HepG2 (cell line): ENCODE measurements around the gene OSER1. TPM values are rescaled to one million over a fixed set of nuclear protein-coding genes. Genes with fewer than 3 reads are reported as not detected.

ENCODE experiments used
- AGO1 ChIP-seq: fragments of 200-400 bp; formaldehyde crosslinking; IDR thresholded peaks from 2 replicates; pipeline ENCODE4 v1.6.1; 2017; ENCODE audit warnings: mild to moderate bottlenecking, low read depth, low read length, moderate library complexity; ENCODE audit not compliant: poor library complexity, severe bottlenecking
- CREB1 ChIP-seq, 2 experiments: fragments of 450-650 bp in 1 of 2; IDR thresholded peaks; 2 replicates each; pipeline ENCODE4 v1.6.1; 2016 to 2017; ENCODE audit warnings: control low read depth in 1 of 2, mild to moderate bottlenecking in 1 of 2, missing compliant biosample characterization in 1 of 2, missing genetic modification characterization in 1 of 2
- FOXK1 ChIP-seq: sonication (generic); formaldehyde crosslinking; IDR thresholded peaks from 2 replicates; pipeline ENCODE4 v1.4.0; 2020; ENCODE audit warnings: low read depth, missing genetic modification reagents, borderline replicate concordance
- IRF9 ChIP-seq: sonication (generic); formaldehyde crosslinking; IDR thresholded peaks from 2 replicates; pipeline ENCODE4 v1.8.0; 2022; ENCODE audit warnings: missing genetic modification reagents, mild to moderate bottlenecking, borderline replicate concordance
- KDM1A ChIP-seq: IDR thresholded peaks from 2 replicates; pipeline ENCODE4 v1.6.1; 2016; ENCODE audit warnings: missing compliant biosample characterization
- MIER3 ChIP-seq: IDR thresholded peaks from 2 replicates; pipeline ENCODE4 v1.6.1; 2016; ENCODE audit warnings: missing compliant biosample characterization, borderline replicate concordance
- RFXAP ChIP-seq: sonication (generic); formaldehyde crosslinking; IDR thresholded peaks from 2 replicates; pipeline ENCODE4 v1.4.0; 2020; ENCODE audit warnings: missing genetic modification reagents, borderline replicate concordance
- TCF7L2 ChIP-seq: IDR thresholded peaks from 2 replicates; pipeline ENCODE4 v1.6.1; 2011; ENCODE audit warnings: mild to moderate bottlenecking, low read depth, low read length, moderate library complexity
- ZBTB14 ChIP-seq: sonication (generic); formaldehyde crosslinking; IDR thresholded peaks from 2 replicates; pipeline ENCODE4 v1.4.0; 2020; ENCODE audit warnings: missing genetic modification reagents
- ZNF234 ChIP-seq: sonication (generic); formaldehyde crosslinking; conservative IDR thresholded peaks from 2 replicates; pipeline ENCODE4 v1.5.1; 2020; ENCODE audit warnings: mild to moderate bottlenecking, missing genetic modification reagents
- ZNF580 ChIP-seq: IDR thresholded peaks from 2 replicates; pipeline ENCODE4 v1.6.1; 2016; ENCODE audit warnings: low read depth, borderline replicate concordance
- ZNF780A ChIP-seq: sonication (generic); formaldehyde crosslinking; IDR thresholded peaks from 2 replicates; pipeline ENCODE4 v1.8.0; 2022; ENCODE audit warnings: mild to moderate bottlenecking, missing genetic modification reagents, moderate library complexity
- polyA plus RNA-seq, 8 experiments: library from polyadenylated mRNA; depleted of rRNA in 3 of 8; stranded (reverse) in 7 of 8; unstranded in 1 of 8; fragments of >200 nt; fragmentation: Illumina TruSeq in 4 of 8; extraction: Trizol in 4 of 8; gene quantifications; 2 replicates each; pipeline versions ENCODE4 v1.2.1 to v1.2.3, GENCODE V29; 2011 to 2016; ENCODE audit warnings: low read depth in 4 of 8, missing spikeins in 1 of 8, mixed read lengths in 1 of 8; ENCODE audit not compliant: insufficient read depth in 1 of 8
- total RNA-seq, 5 experiments: library from RNA; depleted of rRNA; stranded (reverse); fragments of >200 nt; fragmentation: Illumina TruSeq; extraction: Trizol; gene quantifications; 2 replicates each; pipeline ENCODE4 v1.2.3, GENCODE V29; 2016; ENCODE audit warnings: low read depth in 1 of 5
- TF ChIP-seq, protein P1 (sequence below): IDR thresholded peaks from 2 replicates; pipeline ENCODE4 v1.6.1; 2016; ENCODE audit warnings: mild to moderate bottlenecking
- TF ChIP-seq, protein P2 (sequence below): sonication (generic); formaldehyde crosslinking; IDR thresholded peaks from 2 replicates; pipeline ENCODE4 v1.4.0; 2020; ENCODE audit warnings: missing genetic modification reagents
- TF ChIP-seq, protein P3 (sequence below): sonication (generic); formaldehyde crosslinking; IDR thresholded peaks from 2 replicates; pipeline ENCODE4 v1.8.0; 2022; ENCODE audit warnings: missing genetic modification reagents, mild to moderate bottlenecking, inconsistent platforms, borderline replicate concordance

OSER1 gene
- total and polyA plus RNA-seq, 2 of the 13 experiments (the other 11 are each of a cell fraction or from before 2014, with no cell fraction given) = 71.2 to 71.5 TPM

- TF ChIP-seq IRF9 (CRISPR knock-in tag) (no peak), ZNF234 (CRISPR knock-in tag) (no peak), AGO1 (no peak), TCF7L2 (no peak), ZNF580 (CRISPR knock-in tag) (peak; percentile 33; the same call in 1 of the 2 replicates), MIER3 (CRISPR knock-in tag) (peak; percentile 52; the same call in 1 of the 2 replicates), FOXK1 (no peak), ZNF780A (CRISPR knock-in tag) (0 out of 2 replicates have a peak, but pooled peaks have one; percentile 14), KDM1A (CRISPR knock-in tag) (no peak), RFXAP (peak; percentile 22; the same call in 1 of the 2 replicates), CREB1 (IDR thresholded peaks at IDR 0.05) (no peak), CREB1 (CRISPR knock-in tag; IDR thresholded peaks at IDR 0.05) (no peak), ZBTB14 (CRISPR knock-in tag) (no peak)
- TF ChIP-seq, protein P1, sequence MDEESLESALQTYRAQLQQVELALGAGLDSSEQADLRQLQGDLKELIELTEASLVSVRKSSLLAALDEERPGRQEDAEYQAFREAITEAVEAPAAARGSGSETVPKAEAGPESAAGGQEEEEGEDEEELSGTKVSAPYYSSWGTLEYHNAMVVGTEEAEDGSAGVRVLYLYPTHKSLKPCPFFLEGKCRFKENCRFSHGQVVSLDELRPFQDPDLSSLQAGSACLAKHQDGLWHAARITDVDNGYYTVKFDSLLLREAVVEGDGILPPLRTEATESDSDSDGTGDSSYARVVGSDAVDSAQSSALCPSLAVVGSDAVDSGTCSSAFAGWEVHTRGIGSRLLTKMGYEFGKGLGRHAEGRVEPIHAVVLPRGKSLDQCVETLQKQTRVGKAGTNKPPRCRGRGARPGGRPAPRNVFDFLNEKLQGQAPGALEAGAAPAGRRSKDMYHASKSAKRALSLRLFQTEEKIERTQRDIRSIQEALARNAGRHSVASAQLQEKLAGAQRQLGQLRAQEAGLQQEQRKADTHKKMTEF = no peak
- TF ChIP-seq, protein P2, sequence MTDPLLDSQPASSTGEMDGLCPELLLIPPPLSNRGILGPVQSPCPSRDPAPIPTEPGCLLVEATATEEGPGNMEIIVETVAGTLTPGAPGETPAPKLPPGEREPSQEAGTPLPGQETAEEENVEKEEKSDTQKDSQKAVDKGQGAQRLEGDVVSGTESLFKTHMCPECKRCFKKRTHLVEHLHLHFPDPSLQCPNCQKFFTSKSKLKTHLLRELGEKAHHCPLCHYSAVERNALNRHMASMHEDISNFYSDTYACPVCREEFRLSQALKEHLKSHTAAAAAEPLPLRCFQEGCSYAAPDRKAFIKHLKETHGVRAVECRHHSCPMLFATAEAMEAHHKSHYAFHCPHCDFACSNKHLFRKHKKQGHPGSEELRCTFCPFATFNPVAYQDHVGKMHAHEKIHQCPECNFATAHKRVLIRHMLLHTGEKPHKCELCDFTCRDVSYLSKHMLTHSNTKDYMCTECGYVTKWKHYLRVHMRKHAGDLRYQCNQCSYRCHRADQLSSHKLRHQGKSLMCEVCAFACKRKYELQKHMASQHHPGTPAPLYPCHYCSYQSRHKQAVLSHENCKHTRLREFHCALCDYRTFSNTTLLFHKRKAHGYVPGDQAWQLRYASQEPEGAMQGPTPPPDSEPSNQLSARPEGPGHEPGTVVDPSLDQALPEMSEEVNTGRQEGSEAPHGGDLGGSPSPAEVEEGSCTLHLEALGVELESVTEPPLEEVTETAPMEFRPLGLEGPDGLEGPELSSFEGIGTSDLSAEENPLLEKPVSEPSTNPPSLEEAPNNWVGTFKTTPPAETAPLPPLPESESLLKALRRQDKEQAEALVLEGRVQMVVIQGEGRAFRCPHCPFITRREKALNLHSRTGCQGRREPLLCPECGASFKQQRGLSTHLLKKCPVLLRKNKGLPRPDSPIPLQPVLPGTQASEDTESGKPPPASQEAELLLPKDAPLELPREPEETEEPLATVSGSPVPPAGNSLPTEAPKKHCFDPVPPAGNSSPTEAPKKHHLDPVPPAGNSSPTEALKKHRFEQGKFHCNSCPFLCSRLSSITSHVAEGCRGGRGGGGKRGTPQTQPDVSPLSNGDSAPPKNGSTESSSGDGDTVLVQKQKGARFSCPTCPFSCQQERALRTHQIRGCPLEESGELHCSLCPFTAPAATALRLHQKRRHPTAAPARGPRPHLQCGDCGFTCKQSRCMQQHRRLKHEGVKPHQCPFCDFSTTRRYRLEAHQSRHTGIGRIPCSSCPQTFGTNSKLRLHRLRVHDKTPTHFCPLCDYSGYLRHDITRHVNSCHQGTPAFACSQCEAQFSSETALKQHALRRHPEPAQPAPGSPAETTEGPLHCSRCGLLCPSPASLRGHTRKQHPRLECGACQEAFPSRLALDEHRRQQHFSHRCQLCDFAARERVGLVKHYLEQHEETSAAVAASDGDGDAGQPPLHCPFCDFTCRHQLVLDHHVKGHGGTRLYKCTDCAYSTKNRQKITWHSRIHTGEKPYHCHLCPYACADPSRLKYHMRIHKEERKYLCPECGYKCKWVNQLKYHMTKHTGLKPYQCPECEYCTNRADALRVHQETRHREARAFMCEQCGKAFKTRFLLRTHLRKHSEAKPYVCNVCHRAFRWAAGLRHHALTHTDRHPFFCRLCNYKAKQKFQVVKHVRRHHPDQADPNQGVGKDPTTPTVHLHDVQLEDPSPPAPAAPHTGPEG (CRISPR knock-in tag) = no peak
- TF ChIP-seq, protein P3, sequence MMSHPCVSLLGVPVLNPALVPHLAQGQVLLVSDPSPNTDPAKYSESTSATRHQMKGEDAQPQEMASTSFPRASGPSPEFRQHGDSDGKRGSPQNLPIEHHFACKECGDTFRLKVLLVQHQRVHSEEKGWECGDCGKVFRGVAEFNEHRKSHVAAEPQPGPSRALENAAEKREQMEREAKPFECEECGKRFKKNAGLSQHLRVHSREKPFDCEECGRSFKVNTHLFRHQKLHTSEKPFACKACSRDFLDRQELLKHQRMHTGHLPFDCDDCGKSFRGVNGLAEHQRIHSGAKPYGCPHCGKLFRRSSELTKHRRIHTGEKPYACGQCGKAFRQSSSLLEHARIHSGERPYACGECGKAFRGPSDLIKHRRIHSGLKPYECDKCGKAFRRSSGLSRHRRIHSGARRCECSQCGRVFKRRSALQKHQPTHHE = no peak
Observed at GRCh38 chr20:44215125-44215524, 4.6 kb upstream of the OSER1 start (continued).
